Thyroid gland (tissue), 4 donors: ENCODE measurements around the gene CPNE9. TPM values are rescaled to one million over a fixed set of nuclear protein-coding genes. Genes with fewer than 3 reads are reported as not detected.

ENCODE experiments used
- DNase-seq, 2 donors: peaks; one replicate each; pipeline ENCODE4 v3.0.0-alpha.2; 2019
- H3K27ac ChIP-seq, 3 donors: fragments of 200-600 bp; sonication (generic); 1 replicate in 2 of 3; 2 replicates in 1 of 3; pipeline ENCODE4 v1.5.1; 2016 to 2019; ENCODE audit warnings: mild to moderate bottlenecking in 1 of 3, moderate library complexity in 1 of 3
- H3K27me3 ChIP-seq: fragments of 200-600 bp; sonication (generic); one replicate; pipeline ENCODE4 v1.5.1; 2019
- H3K36me3 ChIP-seq, 2 donors: fragments of 200-600 bp; sonication (generic); one replicate each; pipeline ENCODE4 v1.5.1; 2016 to 2019
- H3K4me1 ChIP-seq, 2 donors: fragments of 200-600 bp; sonication (generic); one replicate each; pipeline ENCODE4 v1.5.1; 2017 to 2019
- H3K4me3 ChIP-seq, 3 donors: fragments of 200-600 bp; sonication (generic); replicated peaks in 1 of 3; 1 replicate in 2 of 3; 2 replicates in 1 of 3; pipeline ENCODE4 v1.5.1; 2016; ENCODE audit warnings: mild to moderate bottlenecking in 1 of 3
- H3K9me3 ChIP-seq: fragments of 200-600 bp; sonication (generic); one replicate; pipeline ENCODE4 v1.5.1; 2017
- POLR2A ChIP-seq, 2 donors: fragments of 450-650 bp; IDR thresholded peaks; one replicate each; pipeline ENCODE4 v1.6.1; 2017; ENCODE audit warnings: antibody characterized with exemption in 2 of 2, mild to moderate bottlenecking in 2 of 2, moderate library complexity in 1 of 2
- WGBS, 2 donors: methylation state at CpG; one replicate each; pipeline ENCODE4 v1.1.5; 2017; 5-methylcytosine and 5-hydroxymethylcytosine counted together
- intact Hi-C: fragments of 100-400 bp; cut with DNase I; formaldehyde crosslinking; loops from one replicate; pipeline ENCODE4 v1.15.1; 2023
- total RNA-seq, 4 donors: library from RNA; depleted of rRNA; stranded (reverse); fragments of >200 nt; gene quantifications; one replicate each; pipeline ENCODE4 v1.2.3, GENCODE V29; 2016
- TF ChIP-seq, protein P1 (sequence below), 6 experiments: fragments of 200-600 bp in 3 of 6; fragments of 450-650 bp in 3 of 6; sonication (generic) in 3 of 6; IDR thresholded peaks; one replicate each; pipeline ENCODE4 v1.5.1; 2016 to 2019; ENCODE audit warnings: antibody characterized with exemption in 6 of 6, mild to moderate bottlenecking in 2 of 6, inconsistent platforms in 1 of 6, moderate library complexity in 1 of 6

Gene CPNE9
- total RNA-seq, 4 donors from 2014 or later: not detected

DNA sequence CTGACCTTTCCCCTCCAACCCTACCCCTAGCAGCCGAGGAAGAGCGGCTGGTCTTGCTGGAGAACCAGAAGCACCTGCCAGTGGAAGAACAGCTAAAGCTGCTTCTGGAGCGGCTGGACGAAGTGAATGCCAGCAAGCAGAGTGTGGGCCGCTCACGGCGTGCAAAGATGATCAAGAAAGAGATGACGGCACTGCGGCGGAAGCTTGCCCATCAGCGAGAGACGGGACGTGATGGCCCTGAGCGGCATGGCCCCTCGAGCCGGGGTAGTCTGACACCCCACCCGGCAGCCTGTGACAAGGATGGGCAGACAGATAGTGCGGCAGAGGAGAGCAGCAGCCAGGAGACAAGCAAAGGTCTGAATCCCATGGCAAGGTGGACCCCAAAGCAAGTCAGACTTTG is 39.9 kb downstream of the CPNE9 start:
- H3K27me3 ChIP-seq: no peaks in the 10 kb centered on the region
- DNase-seq: no peak
- TF ChIP-seq, protein P1, sequence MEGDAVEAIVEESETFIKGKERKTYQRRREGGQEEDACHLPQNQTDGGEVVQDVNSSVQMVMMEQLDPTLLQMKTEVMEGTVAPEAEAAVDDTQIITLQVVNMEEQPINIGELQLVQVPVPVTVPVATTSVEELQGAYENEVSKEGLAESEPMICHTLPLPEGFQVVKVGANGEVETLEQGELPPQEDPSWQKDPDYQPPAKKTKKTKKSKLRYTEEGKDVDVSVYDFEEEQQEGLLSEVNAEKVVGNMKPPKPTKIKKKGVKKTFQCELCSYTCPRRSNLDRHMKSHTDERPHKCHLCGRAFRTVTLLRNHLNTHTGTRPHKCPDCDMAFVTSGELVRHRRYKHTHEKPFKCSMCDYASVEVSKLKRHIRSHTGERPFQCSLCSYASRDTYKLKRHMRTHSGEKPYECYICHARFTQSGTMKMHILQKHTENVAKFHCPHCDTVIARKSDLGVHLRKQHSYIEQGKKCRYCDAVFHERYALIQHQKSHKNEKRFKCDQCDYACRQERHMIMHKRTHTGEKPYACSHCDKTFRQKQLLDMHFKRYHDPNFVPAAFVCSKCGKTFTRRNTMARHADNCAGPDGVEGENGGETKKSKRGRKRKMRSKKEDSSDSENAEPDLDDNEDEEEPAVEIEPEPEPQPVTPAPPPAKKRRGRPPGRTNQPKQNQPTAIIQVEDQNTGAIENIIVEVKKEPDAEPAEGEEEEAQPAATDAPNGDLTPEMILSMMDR (IDR thresholded peaks at IDR 0.05): no peak
- TF ChIP-seq POLR2A (IDR thresholded peaks at IDR 0.05): no peak
- no peaks in the 10 kb centered on the region for H3K4me1 ChIP-seq
- 95% methylated on average over 18 of the region's 18 CpGs for WGBS, 2 donors
- intact Hi-C loops: no loop called here
- no peak overlapping the region for H3K27ac ChIP-seq
- H3K36me3 ChIP-seq: peaks cover 90 to 91% of the 10 kb centered on the region in 2 donors
- H3K4me3 ChIP-seq: no peak overlapping the region
- H3K9me3 ChIP-seq: no peaks in the 10 kb centered on the region

- Histone ChIP-seq H3K4me3 (no peak overlapping the region), H3K27ac (no peak overlapping the region), H3K4me1 (peaks cover 0 to 4% of the 10 kb centered on the region in 2 donors), H3K36me3 (peaks cover 84 to 85% of the 10 kb centered on the region in 2 donors), H3K9me3 (no peaks in the 10 kb centered on the region), H3K27me3 (no peaks in the 10 kb centered on the region)
- WGBS, 2 donors: 95 to 97% methylated on average over 13 of the region's 13 CpGs
- intact Hi-C loops: no loop called here
- TF ChIP-seq POLR2A (IDR thresholded peaks at IDR 0.05): no peak
- TF ChIP-seq, protein P1 (IDR thresholded peaks at IDR 0.05): no peak
- DNase-seq: no peak
These were observed 40.5 kb downstream of the CPNE9 start for GRCh38 chr3:9744162-9744561.

- 93 to 99% methylated on average over 10 to 12 of the region's 12 CpGs for WGBS, 2 donors
- no peaks in the 10 kb centered on the region for H3K27me3 ChIP-seq
- no peak overlapping the region for H3K27ac ChIP-seq
- H3K4me1 ChIP-seq: peaks cover 3 to 8% of the 10 kb centered on the region in 2 donors
- no peaks in the 10 kb centered on the region for H3K9me3 ChIP-seq
- DNase-seq: no peak
- intact Hi-C loops: no loop called here
- H3K36me3 ChIP-seq: peaks cover 71% of the 10 kb centered on the region in 2 donors
- H3K4me3 ChIP-seq: no peak overlapping the region
- TF ChIP-seq POLR2A (IDR thresholded peaks at IDR 0.05): no peak
- TF ChIP-seq, protein P1 (IDR thresholded peaks at IDR 0.05): no peak
These were observed 41.9 kb downstream of the CPNE9 start for GRCh38 chr3:9745521-9745920.

- whole genome bisulfite sequencing, 2 donors: 90 to 97% methylated on average over 5 of the region's 5 CpGs
- no peaks in the 10 kb centered on the region for H3K9me3 ChIP-seq
- H3K27ac ChIP-seq: no peak overlapping the region
- intact Hi-C loops: no loop called here
- TF ChIP-seq, protein P1 (IDR thresholded peaks at IDR 0.05): no peak
- TF ChIP-seq POLR2A (IDR thresholded peaks at IDR 0.05): no peak
- no peaks in the 10 kb centered on the region for H3K27me3 ChIP-seq
- peaks cover 9 to 15% of the 10 kb centered on the region in 2 donors for H3K4me1 ChIP-seq
- H3K36me3 ChIP-seq: peaks cover 63% of the 10 kb centered on the region in 2 donors
- no peak for DNase-seq
- H3K4me3 ChIP-seq: no peak overlapping the region
These were observed 42.7 kb downstream of the CPNE9 start for GRCh38 chr3:9746330-9746729.

DNA sequence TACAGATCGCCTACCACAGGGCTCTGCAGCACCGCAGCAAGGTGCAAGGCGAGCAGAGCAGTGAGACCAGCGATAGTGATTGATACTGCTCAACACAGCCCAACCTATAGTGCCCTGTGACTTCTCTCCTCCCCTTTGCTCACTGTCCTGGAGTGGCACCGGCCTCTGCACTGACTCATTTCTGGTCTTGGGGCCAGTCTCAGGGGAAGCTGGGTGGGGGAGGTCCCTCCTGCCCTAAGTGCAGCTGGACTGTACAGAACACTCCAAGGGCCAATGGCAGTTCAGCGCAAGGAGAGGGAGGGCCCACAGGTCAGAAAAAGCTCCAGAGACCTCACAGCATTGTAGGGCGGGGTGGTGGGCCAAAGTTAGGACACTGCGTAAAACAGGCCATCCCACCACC is 43.6 kb downstream of the CPNE9 start:
- H3K9me3 ChIP-seq: no peaks in the 10 kb centered on the region
- no peak overlapping the region for H3K4me3 ChIP-seq
- no peak for TF ChIP-seq POLR2A (IDR thresholded peaks at IDR 0.05)
- TF ChIP-seq, protein P1 (IDR thresholded peaks at IDR 0.05): no peak
- H3K36me3 ChIP-seq: peaks cover 53 to 54% of the 10 kb centered on the region in 2 donors
- H3K4me1 ChIP-seq: peaks cover 9 to 20% of the 10 kb centered on the region in 2 donors
- DNase-seq: no peak
- no peak overlapping the region for H3K27ac ChIP-seq
- 95 to 96% methylated on average over 6 to 7 of the region's 8 CpGs for WGBS, 2 donors
- intact Hi-C loops: no loop called here
- H3K27me3 ChIP-seq: no peaks in the 10 kb centered on the region
